ENCODE measurements around the gene ZSWIM5.

ZSWIM5 gene

DNA sequence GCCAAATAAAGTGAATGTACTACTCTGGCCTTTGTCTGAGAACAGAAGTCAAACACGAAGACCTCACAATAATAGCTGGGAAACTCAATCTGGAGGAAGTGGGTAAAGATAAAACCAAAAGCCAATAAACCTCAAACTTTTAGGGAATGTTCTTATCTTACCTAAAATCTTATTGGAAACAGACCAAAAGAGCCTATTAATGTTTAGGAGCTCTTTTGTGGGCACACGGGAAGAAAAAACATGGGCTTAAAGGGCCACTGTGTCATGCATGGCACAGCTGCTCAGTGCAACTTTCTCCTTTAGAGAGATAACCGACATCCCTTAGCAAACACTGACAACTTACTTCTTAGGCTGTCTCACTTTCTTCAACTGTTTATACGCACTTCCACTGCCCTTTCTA lies 236.1 kb downstream of the ZSWIM5 start:
- no peak overlapping the region for H3K4me3 ChIP-seq (replicated peaks; ENCODE audit: low read depth, low read length)
- H3K36me3 ChIP-seq (ENCODE audit: control insufficient read depth, insufficient read depth, low read length), result peaks cover 2% of the 10 kb centered on the region
- no peaks in the 10 kb centered on the region for H3K27me3 ChIP-seq (replicated peaks; ENCODE audit: control insufficient read depth, insufficient read depth, low read length)
- no peak for DNase-seq (ENCODE audit: extremely low read depth, insufficient read length)
- TF ChIP-seq, protein P1, sequence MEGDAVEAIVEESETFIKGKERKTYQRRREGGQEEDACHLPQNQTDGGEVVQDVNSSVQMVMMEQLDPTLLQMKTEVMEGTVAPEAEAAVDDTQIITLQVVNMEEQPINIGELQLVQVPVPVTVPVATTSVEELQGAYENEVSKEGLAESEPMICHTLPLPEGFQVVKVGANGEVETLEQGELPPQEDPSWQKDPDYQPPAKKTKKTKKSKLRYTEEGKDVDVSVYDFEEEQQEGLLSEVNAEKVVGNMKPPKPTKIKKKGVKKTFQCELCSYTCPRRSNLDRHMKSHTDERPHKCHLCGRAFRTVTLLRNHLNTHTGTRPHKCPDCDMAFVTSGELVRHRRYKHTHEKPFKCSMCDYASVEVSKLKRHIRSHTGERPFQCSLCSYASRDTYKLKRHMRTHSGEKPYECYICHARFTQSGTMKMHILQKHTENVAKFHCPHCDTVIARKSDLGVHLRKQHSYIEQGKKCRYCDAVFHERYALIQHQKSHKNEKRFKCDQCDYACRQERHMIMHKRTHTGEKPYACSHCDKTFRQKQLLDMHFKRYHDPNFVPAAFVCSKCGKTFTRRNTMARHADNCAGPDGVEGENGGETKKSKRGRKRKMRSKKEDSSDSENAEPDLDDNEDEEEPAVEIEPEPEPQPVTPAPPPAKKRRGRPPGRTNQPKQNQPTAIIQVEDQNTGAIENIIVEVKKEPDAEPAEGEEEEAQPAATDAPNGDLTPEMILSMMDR (IDR thresholded peaks at IDR 0.05; ENCODE audit: insufficient read depth, low read length, poor library complexity, severe bottlenecking), result no peak
